GM12892 (cell line): ENCODE results near the gene UBE2E1.
"Not testable (repeated sequence)": the region's sequence is repeated elsewhere in the genome, so short reads cannot be mapped to it uniquely, and the experiment has no call there.

Experiments used
- POLR2A ChIP-seq: IDR thresholded peaks from 2 replicates; pipeline ENCODE4 v1.6.1; 2011; ENCODE audit warnings: low read depth, low read length, control low read depth
- POLR2AphosphoS5 ChIP-seq: IDR thresholded peaks from 2 replicates; pipeline ENCODE4 v1.6.1; 2011; ENCODE audit warnings: low read depth, low read length, control low read depth

- not testable (repeated sequence) for TF ChIP-seq POLR2AphosphoS5, POLR2A
Observed at GRCh38 chr3:23912335-23912734, 106.6 kb downstream of the UBE2E1 start.
